ENCODE results near the gene STAT3.
A peak's percentile ranks its signal among the peaks of the same experiment; 100 is the strongest.
"Not testable (repeated sequence)": the region's sequence is repeated elsewhere in the genome, so short reads cannot be mapped to it uniquely, and the experiment has no call there.

STAT3 gene

DNA sequence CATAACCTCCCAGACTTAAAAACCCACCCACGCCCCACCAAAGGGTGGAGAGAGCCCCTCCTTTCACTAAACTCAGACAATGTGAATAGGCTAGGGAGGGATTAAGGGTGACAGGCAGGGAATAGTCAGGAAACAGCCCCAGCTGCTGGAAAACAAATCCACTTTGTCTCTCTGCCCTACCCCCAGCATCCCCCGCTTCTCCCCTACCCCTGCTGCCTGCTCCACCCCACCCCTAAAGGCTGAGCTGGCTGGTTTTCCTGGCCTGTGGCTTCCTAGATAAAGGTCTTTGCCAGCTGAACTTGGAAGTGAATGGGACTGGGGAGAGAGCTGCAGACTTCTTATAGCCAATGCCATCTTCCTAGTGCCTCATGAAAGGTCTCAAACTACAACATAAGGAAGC is 19.8 kb upstream of the STAT3 start:
- DNase-seq: no peak

GRCh38 chr17:42407289-42407836 is 19.1 kb upstream of the STAT3 start:
- DNase-seq: peak; percentile 59

DNA sequence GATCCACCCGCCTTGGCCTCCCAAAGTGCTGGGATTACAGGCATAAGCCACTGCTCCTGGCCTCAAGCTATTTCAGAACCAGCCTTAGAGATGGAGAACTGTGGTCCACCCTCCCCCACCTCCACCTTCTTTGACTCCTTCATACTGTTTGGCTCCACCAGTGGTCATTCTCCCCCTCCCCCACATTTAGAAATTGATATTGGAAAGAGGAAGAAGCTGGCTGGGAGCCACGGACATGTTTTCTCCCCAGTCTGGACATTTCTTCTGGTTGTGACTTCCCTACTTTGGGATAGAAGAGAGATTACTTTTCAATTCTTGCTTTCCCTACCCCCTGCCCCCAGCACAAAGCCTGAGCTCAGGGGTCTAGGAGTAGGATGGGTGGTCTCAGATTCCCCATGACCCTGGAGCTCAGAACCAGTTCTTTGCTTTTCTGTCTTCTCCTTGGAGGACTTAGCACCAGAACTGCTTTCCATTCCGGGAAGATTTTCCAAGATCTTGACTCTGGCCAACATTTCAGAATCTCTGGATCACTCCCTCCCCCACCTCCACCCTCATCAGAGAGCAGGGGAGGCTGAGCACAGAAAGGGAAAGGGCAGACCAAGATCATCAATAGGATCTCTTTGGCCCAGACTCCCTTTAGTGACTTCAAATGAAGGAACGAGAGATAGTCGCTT is 18.5 kb upstream of the STAT3 start:
- DNase-seq: no peak

- peak; percentile 86 for DNase-seq
These were observed 17.8 kb upstream of the STAT3 start for GRCh38 chr17:42405963-42406495.

- no peak for DNase-seq
These were observed 16.8 kb upstream of the STAT3 start for GRCh38 chr17:42405076-42405475.

DNA sequence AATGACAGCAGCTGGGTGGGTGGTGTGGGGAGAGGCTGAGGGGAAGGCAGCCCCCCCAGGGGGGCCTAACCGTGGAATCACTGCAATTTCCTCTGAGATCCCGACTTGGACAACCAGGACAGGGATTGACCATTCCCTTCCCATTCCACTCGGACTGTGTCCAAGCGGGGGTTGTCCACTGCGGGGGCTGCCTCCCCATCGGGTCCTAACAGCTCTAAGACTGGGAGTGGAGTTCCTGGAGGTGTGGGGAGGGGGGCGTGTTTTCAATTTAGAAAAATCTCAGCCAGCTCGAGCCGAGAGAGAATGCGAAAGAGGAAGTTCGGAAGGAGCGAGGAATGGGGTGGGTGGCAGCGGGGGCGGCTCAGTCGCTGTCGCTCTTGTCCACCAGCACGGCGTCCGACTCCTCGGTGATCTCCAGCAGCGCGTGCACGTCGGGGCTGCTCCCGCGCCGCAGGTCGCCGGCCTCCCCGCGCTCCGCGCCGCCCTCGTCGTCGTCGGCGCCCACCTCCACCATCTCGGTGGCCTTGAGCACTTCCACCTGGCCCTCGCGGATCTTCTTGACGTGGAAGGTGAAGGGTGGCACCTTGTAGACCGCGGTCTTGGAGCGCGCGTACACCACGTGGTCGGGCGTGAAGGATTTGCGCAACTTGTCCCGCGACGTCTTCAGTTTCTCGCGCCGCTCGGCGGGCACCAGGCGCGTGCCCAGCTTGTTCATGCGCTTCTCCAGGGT is 16.2 kb upstream of the STAT3 start:
- DNase-seq: no peak

DNA sequence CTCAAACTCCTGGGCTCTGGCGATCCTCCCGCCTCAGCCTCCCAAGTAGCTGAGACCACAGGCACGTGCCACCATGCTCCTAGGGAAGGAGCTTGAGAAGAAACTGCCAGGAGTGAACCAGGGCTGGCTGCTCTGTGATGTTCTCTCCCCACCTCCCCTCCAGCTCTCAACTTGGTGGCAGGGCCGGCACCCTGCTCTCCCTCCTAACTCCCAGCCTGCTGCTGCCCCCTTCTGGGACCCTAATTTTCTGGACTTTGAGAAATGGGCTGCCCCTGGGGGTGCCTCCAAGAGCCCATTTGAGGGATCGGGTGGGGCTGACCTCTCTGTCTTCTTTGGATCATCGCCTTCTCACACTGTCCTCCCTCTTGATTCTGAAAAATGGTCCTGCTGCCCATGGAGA is 14.9 kb upstream of the STAT3 start:
- DNase-seq: peak; percentile 62

DNA sequence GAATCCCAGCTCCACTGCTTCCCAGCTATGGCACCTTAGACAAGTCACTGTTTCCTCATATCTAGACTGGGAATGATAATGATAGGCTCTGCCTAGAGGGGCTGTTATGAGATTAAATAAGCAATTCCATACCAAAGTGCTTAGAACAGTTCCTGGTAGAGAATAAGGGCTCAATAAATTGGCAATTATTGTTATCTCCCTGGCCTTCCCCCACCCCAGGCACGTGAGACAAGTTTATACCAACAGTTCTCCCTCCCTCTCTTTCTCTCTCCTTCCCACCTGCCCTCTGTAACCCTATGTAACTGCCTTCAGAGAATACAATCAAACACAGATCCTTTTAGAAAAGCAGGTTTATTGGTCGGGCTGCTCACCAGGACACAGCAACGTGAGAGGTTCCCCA is 13.9 kb upstream of the STAT3 start:
- DNase-seq: no peak

GRCh38 chr17:42400844-42401375 is 12.7 kb upstream of the STAT3 start:
- DNase-seq: not testable (repeated sequence)

GRCh38 chr17:42399948-42400843 is 12.0 kb upstream of the STAT3 start:
- no peak for DNase-seq

DNA sequence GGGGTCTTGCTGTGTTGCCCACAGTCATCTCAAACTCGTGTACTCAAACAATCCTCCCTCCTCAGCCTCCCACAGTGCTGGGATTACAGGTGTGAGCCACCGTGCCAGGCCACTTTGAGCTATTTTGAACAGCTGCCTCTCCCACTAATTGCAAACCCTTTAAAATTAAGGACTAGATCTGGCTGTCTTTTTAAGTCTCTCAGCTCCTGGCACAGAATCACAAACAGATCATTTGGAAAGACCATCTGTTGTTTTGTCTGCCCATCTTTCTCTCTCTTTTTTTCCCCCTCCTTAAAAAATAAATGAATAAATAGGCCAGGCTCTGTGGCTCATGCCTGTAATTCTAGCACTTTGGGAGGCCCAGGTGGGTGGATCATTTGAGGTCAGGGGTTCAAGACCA is 10.9 kb upstream of the STAT3 start:
- no peak for DNase-seq

DNA sequence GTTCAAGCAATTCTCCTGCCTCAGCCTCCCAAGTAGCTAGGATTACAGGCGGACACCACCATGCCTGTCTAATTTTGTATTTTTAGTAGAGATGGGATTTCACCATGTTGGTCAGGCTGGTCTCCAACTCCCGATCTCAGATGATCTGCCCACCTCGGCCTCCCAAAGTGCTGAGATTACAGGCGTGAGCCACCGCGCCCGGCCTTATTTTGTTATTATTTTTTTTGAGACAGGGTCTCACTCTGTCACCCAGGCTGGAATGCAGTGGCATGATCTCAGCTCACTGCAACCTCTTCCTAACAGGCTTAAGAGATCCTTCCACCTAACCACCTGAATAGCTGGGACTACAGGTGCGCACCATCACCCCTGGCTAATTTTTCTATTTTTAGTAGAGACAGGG is 7.4 kb upstream of the STAT3 start:
- not testable (repeated sequence) for DNase-seq

- DNase-seq: no peak
These were observed 6.6 kb upstream of the STAT3 start for GRCh38 chr17:42394838-42395237.

DNA sequence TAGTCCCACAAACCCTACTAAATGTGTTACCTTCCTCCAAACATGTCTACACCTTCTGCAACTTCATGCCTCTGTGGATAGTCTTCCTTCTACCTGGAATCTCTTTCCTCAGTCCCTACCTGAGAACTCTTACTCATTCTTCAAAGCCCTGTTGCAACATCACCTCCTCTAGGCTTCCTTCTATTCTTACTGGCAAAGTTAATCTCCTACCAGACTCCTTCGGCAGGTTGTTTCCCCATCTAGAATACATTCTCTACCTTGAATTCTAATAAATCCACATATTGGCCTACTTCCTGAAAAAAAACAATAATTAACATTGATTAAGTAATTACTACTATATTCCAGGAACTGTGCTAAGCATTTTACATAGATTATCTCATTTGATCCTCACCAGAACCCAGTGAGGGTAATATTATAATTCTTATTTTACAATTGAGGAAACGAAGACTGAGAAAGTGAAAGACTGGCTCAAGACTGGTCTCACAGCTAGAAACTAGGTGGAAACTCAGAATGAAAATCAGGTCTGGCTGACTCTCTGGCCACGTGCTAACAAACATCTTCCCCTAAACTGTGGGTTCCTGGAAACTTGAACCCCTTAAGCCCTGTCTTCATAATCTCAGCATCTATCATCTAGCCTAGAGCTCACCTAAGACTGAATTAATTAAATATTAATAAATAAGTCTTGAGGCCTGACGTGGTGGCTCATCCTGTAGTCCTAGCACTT is 4.6 kb upstream of the STAT3 start:
- DNase-seq: no peak

- DNase-seq: not testable (repeated sequence)
These were observed 3.2 kb upstream of the STAT3 start for GRCh38 chr17:42391439-42391838.

DNA sequence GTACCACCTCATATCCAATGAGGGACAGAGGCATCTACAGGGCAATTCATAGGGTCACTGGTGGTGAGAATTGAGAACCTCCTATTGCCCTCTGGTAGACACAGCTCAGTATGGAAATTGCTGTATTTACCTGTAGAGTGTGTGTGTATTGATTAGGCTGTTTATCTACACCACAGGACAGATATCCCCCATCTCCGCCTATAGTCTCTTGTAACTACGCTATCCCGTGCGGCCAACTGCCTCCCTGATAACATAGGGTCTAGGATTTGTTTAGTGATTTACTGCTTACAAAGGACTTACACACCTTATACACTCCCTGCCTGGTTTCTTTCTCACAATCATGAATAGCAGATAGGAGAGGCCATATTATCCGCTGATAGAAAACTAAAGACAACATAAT is 1.7 kb upstream of the STAT3 start:
- no peak for DNase-seq

- no peak for DNase-seq
These were observed 834 bp upstream of the STAT3 start for GRCh38 chr17:42389135-42389417.

GRCh38 chr17:42387661-42388380 is 421 bp downstream of the STAT3 start:
- peak; percentile 29 for DNase-seq

DNA sequence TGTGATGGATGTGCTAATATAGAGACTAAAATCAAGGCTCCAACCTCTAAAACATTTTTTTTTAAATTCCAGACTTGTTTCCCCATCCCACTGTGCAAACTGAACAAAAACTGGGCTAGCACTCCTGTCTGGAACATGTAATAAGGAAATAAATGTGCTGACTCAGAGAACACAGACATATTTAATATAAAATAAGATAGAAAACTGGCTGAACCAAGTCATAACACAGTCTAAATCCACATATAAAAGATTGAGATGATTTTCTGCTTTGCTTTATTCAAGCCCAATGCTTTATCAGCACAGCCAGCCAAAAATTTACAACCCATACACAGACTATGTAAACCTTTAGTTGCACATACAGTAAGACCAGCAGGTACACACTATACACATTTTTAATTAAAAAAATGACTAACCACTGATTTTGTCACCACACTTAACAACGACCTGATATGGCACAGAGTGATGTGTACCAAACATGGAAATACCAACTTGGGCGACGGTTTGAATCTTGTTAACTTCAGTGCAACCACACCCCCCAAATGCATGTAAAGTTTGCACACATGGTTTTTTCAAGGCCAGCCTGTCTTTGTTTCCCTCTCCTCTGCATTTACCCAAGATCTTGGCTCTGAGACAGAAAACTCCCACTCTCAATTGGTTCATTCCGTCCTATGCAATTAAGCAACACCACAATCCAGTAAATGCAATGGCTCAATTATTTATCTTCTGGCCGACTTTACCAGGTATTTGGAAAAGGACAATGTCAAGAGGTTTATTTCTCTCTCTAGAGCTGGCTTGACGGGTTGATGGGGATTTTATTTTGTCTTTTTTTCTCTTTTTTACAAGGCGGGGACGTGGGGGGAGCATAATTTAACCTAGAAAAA is 1.2 kb downstream of the STAT3 start:
- DNase-seq: no peak

DNA sequence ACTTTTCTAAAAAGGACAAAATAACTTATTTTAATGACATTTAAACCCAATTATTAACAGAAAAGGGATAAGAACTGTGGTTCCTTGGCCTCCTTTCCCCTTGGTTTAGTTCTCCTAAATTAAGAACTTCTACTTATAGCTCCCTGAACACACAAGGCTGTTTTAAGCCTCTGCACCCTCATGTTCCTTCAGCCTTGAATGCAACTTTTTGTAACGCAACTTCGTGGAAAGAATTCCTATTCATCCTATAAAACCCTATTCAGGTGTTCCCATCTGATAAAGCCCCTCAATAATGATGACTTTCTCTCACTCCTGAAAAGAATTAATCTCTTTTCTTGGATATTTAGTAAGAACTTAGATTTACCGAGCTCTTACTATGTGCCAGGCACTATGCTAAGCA is 6.3 kb downstream of the STAT3 start:
- DNase-seq: no peak

DNA sequence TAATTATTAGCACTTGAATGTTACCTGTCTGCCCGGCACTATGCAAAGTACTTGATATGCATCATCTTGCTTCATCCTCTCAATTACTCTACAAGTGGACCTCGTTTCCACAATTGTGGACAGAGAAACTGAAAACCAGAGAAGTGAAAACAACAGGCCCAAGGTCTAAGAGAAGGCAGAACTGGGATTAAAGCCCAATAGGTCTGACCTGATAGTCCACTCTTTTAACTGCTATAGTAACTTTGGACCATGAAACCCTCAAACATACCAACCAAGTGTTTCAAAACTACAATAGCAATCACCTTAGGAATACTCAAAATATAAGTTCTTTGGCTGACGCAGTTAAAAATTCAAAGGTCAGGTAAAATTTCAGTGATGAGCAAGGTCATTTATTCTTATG is 7.3 kb downstream of the STAT3 start:
- no peak for DNase-seq
